GM10248 (cell line): ENCODE measurements around the gene GH1.
"Not testable (repeated sequence)": the region's sequence is repeated elsewhere in the genome, so short reads cannot be mapped to it uniquely, and the experiment has no call there.

ENCODE experiments used
- CTCF ChIA-PET: fragments of 300-600 bp; sonication (Branson Sonifier 250); formaldehyde crosslinking; extraction: SDS; loops from one replicate; lab custom pipeline; 2021; ENCODE audit warnings: antibody characterized with exemption; lab: Yijun Ruan, JAX
- POLR2A ChIA-PET: fragments of 350-650 bp; sonication (Branson Sonifier 250); formaldehyde crosslinking; extraction: SDS; loops from one replicate; lab custom pipeline; 2020; ENCODE audit warnings: antibody characterized with exemption; lab: Yijun Ruan, JAX
- DNase-seq: peaks from one replicate; pipeline ENCODE4 v3.0.0; 2012; ENCODE audit errors: extremely low spot score
- TF ChIP-seq, protein P1 (sequence below): IDR thresholded peaks from 2 replicates; pipeline ENCODE4 v1.5.1; 2012; ENCODE audit warnings: mild to moderate bottlenecking, low read depth; ENCODE audit errors: extremely low read depth, missing control alignments, control extremely low read depth

GH1 gene

DNA sequence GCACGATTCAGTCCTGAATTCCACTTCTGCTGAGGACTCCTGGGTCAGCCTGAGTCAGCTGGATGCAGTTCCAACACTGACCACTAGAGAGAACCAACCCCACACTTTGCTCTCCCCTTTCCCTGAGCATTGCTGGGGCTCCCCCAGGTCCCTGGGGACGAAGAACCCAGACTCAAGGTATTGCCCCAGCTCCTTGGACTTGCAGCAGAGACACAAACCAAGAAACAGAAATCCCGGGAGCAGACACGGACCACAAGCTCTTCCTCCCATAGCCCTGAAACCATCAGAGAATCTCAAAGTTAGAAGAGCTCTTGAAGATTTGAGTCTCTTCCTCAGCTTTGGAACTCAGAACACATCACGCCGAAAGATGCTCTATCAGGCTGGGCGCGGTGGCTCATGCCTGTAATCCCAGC is 678 bp upstream of the GH1 start:
- peak; percentile 85 for DNase-seq
- POLR2A ChIA-PET = interaction anchor here (0.7 to 1.3 kb wide), 2 partner anchors 27 to 597 kb away, joined by 7 to 11 read pairs; no protein-coding TSS in a partner anchor
- TF ChIP-seq, protein P1, sequence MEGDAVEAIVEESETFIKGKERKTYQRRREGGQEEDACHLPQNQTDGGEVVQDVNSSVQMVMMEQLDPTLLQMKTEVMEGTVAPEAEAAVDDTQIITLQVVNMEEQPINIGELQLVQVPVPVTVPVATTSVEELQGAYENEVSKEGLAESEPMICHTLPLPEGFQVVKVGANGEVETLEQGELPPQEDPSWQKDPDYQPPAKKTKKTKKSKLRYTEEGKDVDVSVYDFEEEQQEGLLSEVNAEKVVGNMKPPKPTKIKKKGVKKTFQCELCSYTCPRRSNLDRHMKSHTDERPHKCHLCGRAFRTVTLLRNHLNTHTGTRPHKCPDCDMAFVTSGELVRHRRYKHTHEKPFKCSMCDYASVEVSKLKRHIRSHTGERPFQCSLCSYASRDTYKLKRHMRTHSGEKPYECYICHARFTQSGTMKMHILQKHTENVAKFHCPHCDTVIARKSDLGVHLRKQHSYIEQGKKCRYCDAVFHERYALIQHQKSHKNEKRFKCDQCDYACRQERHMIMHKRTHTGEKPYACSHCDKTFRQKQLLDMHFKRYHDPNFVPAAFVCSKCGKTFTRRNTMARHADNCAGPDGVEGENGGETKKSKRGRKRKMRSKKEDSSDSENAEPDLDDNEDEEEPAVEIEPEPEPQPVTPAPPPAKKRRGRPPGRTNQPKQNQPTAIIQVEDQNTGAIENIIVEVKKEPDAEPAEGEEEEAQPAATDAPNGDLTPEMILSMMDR = peak; percentile 89
- CTCF ChIA-PET = interaction anchor here (0.8 to 12.9 kb wide), 55 partner anchors 8 to 680 kb away, joined by 3 to 207 read pairs (median 5); partner anchors contain the start of genes CD79B, CSHL1, ERN1 and ICAM2

DNA sequence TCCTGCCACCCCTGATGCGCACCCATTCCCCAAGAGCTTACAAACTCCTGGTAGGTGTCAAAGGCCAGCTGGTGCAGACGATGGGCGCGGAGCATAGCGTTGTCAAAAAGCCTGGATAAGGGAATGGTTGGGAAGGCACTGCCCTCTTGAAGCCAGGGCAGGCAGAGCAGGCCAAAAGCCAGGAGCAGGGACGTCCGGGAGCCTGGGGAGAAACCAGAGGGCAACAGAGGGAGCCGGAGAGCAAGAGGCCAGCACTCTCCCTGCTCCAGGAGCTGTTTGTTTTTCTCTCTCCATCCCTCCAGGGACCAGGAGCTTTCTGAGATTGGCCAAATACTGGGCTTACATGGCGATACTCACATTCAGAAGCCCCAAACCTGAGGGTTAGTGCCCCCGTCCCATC is 334 bp downstream of the GH1 start:
- no peak for DNase-seq
- ChIA-PET POLR2A (no interaction called here), CTCF (interaction anchor here (0.8 to 12.9 kb wide), 22 partner anchors 12 to 681 kb away, joined by 3 to 207 read pairs (median 12); partner anchors contain the start of genes CD79B and ERN1)
- TF ChIP-seq, protein P1 = no peak

DNA sequence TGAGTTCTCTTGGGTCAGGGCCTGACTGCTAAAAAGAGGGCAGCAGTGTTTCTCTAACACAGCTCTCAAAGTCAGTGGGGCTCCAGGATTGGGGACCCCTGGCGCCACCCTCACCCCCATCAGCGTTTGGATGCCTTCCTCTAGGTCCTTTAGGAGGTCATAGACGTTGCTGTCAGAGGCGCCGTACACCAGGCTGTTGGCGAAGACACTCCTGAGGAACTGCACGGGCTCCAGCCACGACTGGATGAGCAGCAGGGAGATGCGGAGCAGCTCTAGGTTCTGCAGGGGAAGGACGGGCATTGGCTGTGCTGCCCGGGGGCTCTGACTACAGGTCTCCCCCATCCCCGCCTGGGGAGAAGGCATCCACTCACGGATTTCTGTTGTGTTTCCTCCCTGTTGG is 993 bp downstream of the GH1 start:
- CTCF ChIA-PET = interaction anchor here (1.1 to 12.9 kb wide), 14 partner anchors 13 to 353 kb away, joined by 3 to 207 read pairs (median 20); partner anchors contain the start of genes CD79B and ERN1
- POLR2A ChIA-PET = no interaction called here
- no peak for DNase-seq
- TF ChIP-seq, protein P1 = no peak

DNA sequence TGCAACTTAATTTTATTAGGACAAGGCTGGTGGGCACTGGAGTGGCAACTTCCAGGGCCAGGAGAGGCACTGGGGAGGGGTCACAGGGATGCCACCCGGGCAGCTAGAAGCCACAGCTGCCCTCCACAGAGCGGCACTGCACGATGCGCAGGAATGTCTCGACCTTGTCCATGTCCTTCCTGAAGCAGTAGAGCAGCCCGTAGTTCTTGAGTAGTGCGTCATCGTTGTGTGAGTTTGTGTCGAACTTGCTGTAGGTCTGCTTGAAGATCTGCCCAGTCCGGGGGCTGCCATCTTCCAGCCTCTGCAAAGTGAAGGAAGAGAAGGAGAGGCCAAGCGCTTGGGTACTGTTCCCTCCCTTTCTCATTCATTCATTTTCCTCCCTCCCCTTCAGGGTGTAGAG is 1.4 kb downstream of the GH1 start:
- POLR2A ChIA-PET, DNase-seq: not testable (repeated sequence)
- CTCF ChIA-PET = interaction anchor here (2.7 to 12.9 kb wide), 7 partner anchors 14 to 111 kb away, joined by 18 to 207 read pairs (median 74); partner anchors contain the start of gene CD79B

DNA sequence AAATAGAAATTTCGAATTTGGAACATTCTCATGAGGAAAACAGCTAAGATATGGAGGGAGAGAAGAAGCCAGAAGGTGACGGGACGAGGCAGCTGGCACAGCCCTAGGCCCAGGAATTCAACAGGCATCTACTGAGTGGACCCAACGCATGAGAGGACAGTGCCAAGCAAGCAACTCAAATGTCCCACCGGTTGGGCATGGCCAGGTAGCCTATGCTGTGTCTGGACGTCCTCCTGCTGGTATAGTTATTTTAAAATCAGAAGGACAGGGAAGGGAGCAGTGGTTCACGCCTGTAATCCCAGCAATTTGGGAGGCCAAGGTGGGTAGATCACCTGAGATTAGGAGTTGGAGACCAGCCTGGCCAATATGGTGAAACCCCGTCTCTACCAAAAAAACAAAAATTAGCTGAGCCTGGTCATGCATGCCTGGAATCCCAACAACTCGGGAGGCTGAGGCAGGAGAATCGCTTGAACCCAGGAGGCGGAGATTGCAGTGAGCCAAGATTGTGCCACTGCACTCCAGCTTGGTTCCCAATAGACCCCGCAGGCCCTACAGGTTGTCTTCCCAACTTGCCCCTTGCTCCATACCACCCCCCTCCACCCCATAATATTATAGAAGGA is 2.0 kb downstream of the GH1 start:
- no peak for DNase-seq
- TF ChIP-seq, protein P1 = no peak
- ChIA-PET POLR2A (no interaction called here), CTCF (interaction anchor here (1.2 to 12.9 kb wide), 7 partner anchors 13 to 111 kb away, joined by 4 to 207 read pairs (median 51); no protein-coding TSS in a partner anchor)

DNA sequence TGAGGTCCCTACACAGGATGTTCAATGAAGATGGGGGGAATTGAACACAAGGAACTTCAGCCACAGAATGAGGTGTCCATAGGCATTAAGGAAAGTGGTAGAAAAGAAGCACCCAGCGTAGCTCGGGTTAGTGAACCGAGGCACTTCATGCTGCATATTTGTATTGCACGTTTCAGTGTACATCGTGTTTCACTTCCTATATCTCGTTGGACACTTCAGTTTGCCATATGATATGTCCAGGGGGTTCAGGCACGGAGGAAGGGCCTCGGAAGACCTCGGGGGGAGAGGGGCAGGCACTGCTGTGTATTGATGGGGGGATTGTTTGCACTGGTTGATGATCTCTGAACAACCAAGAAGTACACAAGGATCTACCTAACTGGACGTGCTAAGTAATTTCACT is 2.9 kb downstream of the GH1 start:
- DNase-seq, POLR2A ChIA-PET: not testable (repeated sequence)
- CTCF ChIA-PET = interaction anchor here (1.0 to 12.9 kb wide), 9 partner anchors 12 to 112 kb away, joined by 3 to 207 read pairs (median 4); partner anchors contain the start of gene CD79B

DNA sequence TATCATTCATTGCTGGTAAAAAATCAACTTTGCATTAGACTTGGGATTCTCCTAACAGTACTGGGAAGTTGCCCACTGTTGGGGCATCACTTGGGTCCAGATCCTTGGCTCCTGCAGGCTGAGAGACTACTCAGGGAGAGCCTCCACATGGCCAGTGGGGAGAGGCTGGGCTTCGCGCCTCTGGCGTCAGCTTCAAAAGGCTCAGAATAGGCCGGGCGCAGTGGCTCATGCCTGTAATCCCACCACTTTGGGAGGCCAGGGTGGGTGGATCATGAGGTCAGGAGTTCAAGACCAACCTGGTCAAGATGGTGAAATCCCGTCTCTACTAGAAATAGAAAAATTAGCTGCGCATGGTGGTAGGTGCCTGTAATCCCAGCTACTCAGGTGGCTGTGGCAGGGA is 4.2 kb downstream of the GH1 start:
- DNase-seq = no peak
- POLR2A ChIA-PET = no interaction called here
- CTCF ChIA-PET = interaction anchor here (1.1 to 12.9 kb wide), 7 partner anchors 11 to 114 kb away, joined by 3 to 207 read pairs (median 35); no protein-coding TSS in a partner anchor
- TF ChIP-seq, protein P1 = no peak
